GM23338 (cell line): ENCODE measurements around the gene AP1S3.

Source experiments
- CREB1 ChIP-seq: fragments of 250-450 bp; sonication (Bioruptor Pico); IDR thresholded peaks from 2 replicates; pipeline ENCODE4 v1.5.0; 2020; ENCODE audit warnings: low read depth, mild to moderate bottlenecking, moderate library complexity
- CTCF ChIP-seq, 2 experiments: fragments of 200-600 bp in 1 of 2; sonication (generic) in 1 of 2; conservative IDR thresholded peaks; 2 replicates each; pipeline versions ENCODE4 v1.5.1 to v1.6.1; 2016 to 2017; ENCODE audit warnings: antibody characterized with exemption in 2 of 2, low read depth in 2 of 2, mild to moderate bottlenecking in 2 of 2, moderate library complexity in 1 of 2
- EZH2 ChIP-seq: fragments of 200-600 bp; sonication (generic); IDR thresholded peaks from one replicate; pipeline ENCODE4 v1.8.0; 2017; ENCODE audit warnings: antibody characterized with exemption, mild to moderate bottlenecking, low read depth; ENCODE audit not compliant: unreplicated experiment
- EZH2phosphoT487 ChIP-seq: fragments of 200-600 bp; sonication (generic); IDR thresholded peaks from one replicate; pipeline ENCODE4 v1.8.1; 2018; ENCODE audit warnings: antibody characterized with exemption; ENCODE audit not compliant: unreplicated experiment
- JUNB ChIP-seq: IDR thresholded peaks from one replicate; pipeline ENCODE4 v1.6.1; 2016; ENCODE audit warnings: antibody characterized with exemption; ENCODE audit not compliant: unreplicated experiment
- POLR2AphosphoS5 ChIP-seq: IDR thresholded peaks from 2 replicates; pipeline ENCODE4 v1.6.1; 2016; ENCODE audit warnings: antibody characterized with exemption, low read depth
- STAT1 ChIP-seq: IDR thresholded peaks from one replicate; pipeline ENCODE4 v1.6.1; 2016; ENCODE audit warnings: antibody characterized with exemption; ENCODE audit not compliant: unreplicated experiment
- ZNF114 ChIP-seq: fragments of 250-450 bp; sonication (Bioruptor Pico); IDR thresholded peaks from 2 replicates; pipeline ENCODE4 v1.5.0; 2020; ENCODE audit warnings: mild to moderate bottlenecking, moderate library complexity
- ZNF331 ChIP-seq: fragments of 250-450 bp; sonication (Bioruptor Pico); IDR thresholded peaks from 2 replicates; pipeline ENCODE4 v1.5.0; 2020; ENCODE audit warnings: low read depth, mild to moderate bottlenecking, moderate library complexity
- TF ChIP-seq, protein P1 (sequence below): IDR thresholded peaks from one replicate; pipeline ENCODE4 v1.6.1; 2018; ENCODE audit warnings: antibody characterized with exemption; ENCODE audit not compliant: unreplicated experiment
- TF ChIP-seq, protein P2 (sequence below): IDR thresholded peaks from 2 replicates; pipeline ENCODE4 v1.6.1; 2016; ENCODE audit warnings: antibody characterized with exemption
- TF ChIP-seq, protein P3 (sequence below): fragments of 250-450 bp; sonication (Bioruptor Pico); IDR thresholded peaks from 2 replicates; pipeline ENCODE4 v1.5.0; 2020; ENCODE audit warnings: mild to moderate bottlenecking, moderate library complexity

- no peak for TF ChIP-seq CTCF (conservative IDR thresholded peaks at IDR 0.05; ENCODE audit: low read depth in 2 of 2)
- no peak for TF ChIP-seq EZH2
- no peak for TF ChIP-seq ZNF114 (CRISPR knock-in tag)
- TF ChIP-seq POLR2AphosphoS5: no peak
- TF ChIP-seq JUNB: no peak
- TF ChIP-seq, protein P1, sequence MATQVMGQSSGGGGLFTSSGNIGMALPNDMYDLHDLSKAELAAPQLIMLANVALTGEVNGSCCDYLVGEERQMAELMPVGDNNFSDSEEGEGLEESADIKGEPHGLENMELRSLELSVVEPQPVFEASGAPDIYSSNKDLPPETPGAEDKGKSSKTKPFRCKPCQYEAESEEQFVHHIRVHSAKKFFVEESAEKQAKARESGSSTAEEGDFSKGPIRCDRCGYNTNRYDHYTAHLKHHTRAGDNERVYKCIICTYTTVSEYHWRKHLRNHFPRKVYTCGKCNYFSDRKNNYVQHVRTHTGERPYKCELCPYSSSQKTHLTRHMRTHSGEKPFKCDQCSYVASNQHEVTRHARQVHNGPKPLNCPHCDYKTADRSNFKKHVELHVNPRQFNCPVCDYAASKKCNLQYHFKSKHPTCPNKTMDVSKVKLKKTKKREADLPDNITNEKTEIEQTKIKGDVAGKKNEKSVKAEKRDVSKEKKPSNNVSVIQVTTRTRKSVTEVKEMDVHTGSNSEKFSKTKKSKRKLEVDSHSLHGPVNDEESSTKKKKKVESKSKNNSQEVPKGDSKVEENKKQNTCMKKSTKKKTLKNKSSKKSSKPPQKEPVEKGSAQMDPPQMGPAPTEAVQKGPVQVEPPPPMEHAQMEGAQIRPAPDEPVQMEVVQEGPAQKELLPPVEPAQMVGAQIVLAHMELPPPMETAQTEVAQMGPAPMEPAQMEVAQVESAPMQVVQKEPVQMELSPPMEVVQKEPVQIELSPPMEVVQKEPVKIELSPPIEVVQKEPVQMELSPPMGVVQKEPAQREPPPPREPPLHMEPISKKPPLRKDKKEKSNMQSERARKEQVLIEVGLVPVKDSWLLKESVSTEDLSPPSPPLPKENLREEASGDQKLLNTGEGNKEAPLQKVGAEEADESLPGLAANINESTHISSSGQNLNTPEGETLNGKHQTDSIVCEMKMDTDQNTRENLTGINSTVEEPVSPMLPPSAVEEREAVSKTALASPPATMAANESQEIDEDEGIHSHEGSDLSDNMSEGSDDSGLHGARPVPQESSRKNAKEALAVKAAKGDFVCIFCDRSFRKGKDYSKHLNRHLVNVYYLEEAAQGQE: no peak
- TF ChIP-seq EZH2phosphoT487: no peak
- TF ChIP-seq CREB1 (CRISPR knock-in tag): no peak
- TF ChIP-seq ZNF331 (CRISPR knock-in tag): no peak
- TF ChIP-seq, protein P2, sequence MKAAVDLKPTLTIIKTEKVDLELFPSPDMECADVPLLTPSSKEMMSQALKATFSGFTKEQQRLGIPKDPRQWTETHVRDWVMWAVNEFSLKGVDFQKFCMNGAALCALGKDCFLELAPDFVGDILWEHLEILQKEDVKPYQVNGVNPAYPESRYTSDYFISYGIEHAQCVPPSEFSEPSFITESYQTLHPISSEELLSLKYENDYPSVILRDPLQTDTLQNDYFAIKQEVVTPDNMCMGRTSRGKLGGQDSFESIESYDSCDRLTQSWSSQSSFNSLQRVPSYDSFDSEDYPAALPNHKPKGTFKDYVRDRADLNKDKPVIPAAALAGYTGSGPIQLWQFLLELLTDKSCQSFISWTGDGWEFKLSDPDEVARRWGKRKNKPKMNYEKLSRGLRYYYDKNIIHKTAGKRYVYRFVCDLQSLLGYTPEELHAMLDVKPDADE: no peak
- TF ChIP-seq STAT1: no peak
- TF ChIP-seq, protein P3, sequence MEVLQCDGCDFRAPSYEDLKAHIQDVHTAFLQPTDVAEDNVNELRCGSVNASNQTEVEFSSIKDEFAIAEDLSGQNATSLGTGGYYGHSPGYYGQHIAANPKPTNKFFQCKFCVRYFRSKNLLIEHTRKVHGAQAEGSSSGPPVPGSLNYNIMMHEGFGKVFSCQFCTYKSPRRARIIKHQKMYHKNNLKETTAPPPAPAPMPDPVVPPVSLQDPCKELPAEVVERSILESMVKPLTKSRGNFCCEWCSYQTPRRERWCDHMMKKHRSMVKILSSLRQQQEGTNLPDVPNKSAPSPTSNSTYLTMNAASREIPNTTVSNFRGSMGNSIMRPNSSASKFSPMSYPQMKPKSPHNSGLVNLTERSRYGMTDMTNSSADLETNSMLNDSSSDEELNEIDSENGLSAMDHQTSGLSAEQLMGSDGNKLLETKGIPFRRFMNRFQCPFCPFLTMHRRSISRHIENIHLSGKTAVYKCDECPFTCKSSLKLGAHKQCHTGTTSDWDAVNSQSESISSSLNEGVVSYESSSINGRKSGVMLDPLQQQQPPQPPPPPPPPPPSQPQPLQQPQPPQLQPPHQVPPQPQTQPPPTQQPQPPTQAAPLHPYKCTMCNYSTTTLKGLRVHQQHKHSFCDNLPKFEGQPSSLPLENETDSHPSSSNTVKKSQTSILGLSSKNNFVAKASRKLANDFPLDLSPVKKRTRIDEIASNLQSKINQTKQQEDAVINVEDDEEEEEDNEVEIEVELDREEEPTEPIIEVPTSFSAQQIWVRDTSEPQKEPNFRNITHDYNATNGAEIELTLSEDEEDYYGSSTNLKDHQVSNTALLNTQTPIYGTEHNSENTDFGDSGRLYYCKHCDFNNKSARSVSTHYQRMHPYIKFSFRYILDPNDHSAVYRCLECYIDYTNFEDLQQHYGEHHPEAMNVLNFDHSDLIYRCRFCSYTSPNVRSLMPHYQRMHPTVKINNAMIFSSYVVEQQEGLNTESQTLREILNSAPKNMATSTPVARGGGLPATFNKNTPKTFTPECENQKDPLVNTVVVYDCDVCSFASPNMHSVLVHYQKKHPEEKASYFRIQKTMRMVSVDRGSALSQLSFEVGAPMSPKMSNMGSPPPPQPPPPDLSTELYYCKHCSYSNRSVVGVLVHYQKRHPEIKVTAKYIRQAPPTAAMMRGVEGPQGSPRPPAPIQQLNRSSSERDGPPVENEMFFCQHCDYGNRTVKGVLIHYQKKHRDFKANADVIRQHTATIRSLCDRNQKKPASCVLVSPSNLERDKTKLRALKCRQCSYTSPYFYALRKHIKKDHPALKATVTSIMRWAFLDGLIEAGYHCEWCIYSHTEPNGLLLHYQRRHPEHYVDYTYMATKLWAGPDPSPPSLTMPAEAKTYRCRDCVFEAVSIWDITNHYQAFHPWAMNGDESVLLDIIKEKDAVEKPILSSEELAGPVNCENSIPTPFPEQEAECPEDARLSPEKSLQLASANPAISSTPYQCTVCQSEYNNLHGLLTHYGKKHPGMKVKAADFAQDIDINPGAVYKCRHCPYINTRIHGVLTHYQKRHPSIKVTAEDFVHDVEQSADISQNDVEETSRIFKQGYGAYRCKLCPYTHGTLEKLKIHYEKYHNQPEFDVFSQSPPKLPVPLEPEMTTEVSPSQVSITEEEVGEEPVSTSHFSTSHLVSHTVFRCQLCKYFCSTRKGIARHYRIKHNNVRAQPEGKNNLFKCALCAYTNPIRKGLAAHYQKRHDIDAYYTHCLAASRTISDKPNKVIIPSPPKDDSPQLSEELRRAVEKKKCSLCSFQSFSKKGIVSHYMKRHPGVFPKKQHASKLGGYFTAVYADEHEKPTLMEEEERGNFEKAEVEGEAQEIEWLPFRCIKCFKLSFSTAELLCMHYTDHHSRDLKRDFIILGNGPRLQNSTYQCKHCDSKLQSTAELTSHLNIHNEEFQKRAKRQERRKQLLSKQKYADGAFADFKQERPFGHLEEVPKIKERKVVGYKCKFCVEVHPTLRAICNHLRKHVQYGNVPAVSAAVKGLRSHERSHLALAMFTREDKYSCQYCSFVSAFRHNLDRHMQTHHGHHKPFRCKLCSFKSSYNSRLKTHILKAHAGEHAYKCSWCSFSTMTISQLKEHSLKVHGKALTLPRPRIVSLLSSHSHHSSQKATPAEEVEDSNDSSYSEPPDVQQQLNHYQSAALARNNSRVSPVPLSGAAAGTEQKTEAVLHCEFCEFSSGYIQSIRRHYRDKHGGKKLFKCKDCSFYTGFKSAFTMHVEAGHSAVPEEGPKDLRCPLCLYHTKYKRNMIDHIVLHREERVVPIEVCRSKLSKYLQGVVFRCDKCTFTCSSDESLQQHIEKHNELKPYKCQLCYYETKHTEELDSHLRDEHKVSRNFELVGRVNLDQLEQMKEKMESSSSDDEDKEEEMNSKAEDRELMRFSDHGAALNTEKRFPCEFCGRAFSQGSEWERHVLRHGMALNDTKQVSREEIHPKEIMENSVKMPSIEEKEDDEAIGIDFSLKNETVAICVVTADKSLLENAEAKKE: no peak
Measured at GRCh38 chr2:223863491-223863890, 26.1 kb upstream of the AP1S3 start.
